Tibial artery (tissue), 4 donors: ENCODE results near the gene RASGRF1.

Experiments
- DNase-seq, 2 donors: peaks; one replicate each; pipeline ENCODE4 v3.0.0-alpha.2; 2019
- H3K27ac ChIP-seq, 2 donors: fragments of 200-600 bp; sonication (generic) in 1 of 2; 1 replicate in 1 of 2; 2 replicates in 1 of 2; pipeline ENCODE4 v1.5.1; 2018 to 2019; ENCODE audit warnings: mild to moderate bottlenecking in 1 of 2
- H3K27me3 ChIP-seq, 2 donors: fragments of 200-600 bp; sonication (generic) in 1 of 2; one replicate each; pipeline versions ENCODE4 v1.5.1 to v1.6.0; 2016 to 2019
- H3K36me3 ChIP-seq, 3 donors: fragments of 200-600 bp; sonication (generic) in 2 of 3; one replicate each; pipeline ENCODE4 v1.5.1; 2016 to 2019; ENCODE audit warnings: mild to moderate bottlenecking in 2 of 3
- H3K4me1 ChIP-seq, 4 donors: fragments of 200-600 bp; sonication (generic) in 2 of 4; 1 replicate in 3 of 4; 2 replicates in 1 of 4; pipeline ENCODE4 v1.5.1; 2016 to 2019
- H3K4me3 ChIP-seq, 2 donors: fragments of 200-600 bp; sonication (generic) in 1 of 2; 1 replicate in 1 of 2; 2 replicates in 1 of 2; pipeline ENCODE4 v1.5.1; 2018 to 2019; ENCODE audit warnings: mild to moderate bottlenecking in 2 of 2
- H3K9me3 ChIP-seq, 3 donors: fragments of 200-600 bp; sonication (generic) in 1 of 3; one replicate each; pipeline ENCODE4 v1.5.1; 2016 to 2019
- intact Hi-C: fragments of 100-400 bp; cut with DNase I; formaldehyde crosslinking; loops from one replicate; pipeline ENCODE4 v1.15.0; 2023; ENCODE audit warnings: low total_unique reads
- TF ChIP-seq, protein P1 (sequence below), 2 experiments: fragments of 200-600 bp in 1 of 2; fragments of 450-650 bp in 1 of 2; IDR thresholded peaks; one replicate each; pipeline ENCODE4 v1.5.1; 2017 to 2019; ENCODE audit warnings: antibody characterized with exemption in 2 of 2, mild to moderate bottlenecking in 1 of 2, moderate library complexity in 1 of 2

Gene RASGRF1

DNA sequence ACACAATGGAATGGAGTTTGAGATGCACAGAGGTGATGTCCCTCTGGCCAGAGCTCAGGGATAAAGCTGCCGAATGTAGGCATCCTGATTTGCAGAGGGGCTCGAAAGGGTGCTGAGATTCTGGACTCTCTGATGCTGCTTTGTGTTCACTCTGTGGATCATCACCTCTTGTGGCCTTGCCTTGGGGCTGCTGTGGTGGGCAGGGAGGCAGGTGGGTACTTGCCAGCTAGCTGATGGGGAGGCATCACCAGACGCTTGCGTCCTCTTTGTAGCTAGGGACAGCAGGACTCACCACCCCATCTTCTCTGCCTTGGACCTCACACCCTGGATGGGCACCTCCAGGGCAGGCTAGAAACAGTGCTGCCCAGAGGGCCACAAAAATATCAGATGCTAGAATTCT, 14.6 kb upstream of the RASGRF1 start:
- Histone ChIP-seq H3K9me3 (no peaks in the 10 kb centered on the region), H3K4me3 (no peak overlapping the region), H3K27me3 (peaks cover 0 to 46% of the 10 kb centered on the region in 2 donors), H3K4me1 (no peaks in the 10 kb centered on the region), H3K27ac (no peak overlapping the region), H3K36me3 (no peaks in the 10 kb centered on the region)
- TF ChIP-seq, protein P1, sequence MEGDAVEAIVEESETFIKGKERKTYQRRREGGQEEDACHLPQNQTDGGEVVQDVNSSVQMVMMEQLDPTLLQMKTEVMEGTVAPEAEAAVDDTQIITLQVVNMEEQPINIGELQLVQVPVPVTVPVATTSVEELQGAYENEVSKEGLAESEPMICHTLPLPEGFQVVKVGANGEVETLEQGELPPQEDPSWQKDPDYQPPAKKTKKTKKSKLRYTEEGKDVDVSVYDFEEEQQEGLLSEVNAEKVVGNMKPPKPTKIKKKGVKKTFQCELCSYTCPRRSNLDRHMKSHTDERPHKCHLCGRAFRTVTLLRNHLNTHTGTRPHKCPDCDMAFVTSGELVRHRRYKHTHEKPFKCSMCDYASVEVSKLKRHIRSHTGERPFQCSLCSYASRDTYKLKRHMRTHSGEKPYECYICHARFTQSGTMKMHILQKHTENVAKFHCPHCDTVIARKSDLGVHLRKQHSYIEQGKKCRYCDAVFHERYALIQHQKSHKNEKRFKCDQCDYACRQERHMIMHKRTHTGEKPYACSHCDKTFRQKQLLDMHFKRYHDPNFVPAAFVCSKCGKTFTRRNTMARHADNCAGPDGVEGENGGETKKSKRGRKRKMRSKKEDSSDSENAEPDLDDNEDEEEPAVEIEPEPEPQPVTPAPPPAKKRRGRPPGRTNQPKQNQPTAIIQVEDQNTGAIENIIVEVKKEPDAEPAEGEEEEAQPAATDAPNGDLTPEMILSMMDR (IDR thresholded peaks at IDR 0.05): no peak
- intact Hi-C loops: no loop called here
- peak in 1 of 2 donors; percentile 35 for DNase-seq

DNA sequence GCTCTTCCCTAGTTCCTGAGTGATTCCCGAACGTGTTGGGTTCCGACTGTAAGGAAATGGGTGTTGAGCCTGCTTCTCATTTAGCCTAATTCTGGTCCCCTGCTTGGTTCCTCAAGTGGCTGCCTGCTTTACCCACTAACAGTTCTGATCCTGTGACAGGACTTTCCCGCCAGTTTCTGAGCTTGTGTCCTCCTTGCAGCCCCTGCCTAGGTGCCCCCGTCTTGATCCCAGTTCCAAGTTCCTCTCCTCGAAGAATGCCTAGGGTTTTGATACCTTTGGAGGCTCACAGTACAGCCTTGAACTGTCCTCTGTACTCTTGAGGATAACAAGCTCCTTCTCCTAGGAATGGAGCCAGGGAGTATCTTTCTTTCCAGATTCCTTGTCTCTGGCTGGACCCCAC, 12.0 kb upstream of the RASGRF1 start:
- Histone ChIP-seq H3K27me3 (peaks cover 0 to 62% of the 10 kb centered on the region in 2 donors), H3K4me3 (no peak overlapping the region), H3K27ac (no peak overlapping the region), H3K36me3 (no peaks in the 10 kb centered on the region), H3K9me3 (no peaks in the 10 kb centered on the region), H3K4me1 (no peaks in the 10 kb centered on the region)
- TF ChIP-seq, protein P1 (IDR thresholded peaks at IDR 0.05): no peak
- DNase-seq: peak in 1 of 2 donors; percentile 48
- intact Hi-C loops: loop anchor here (1.0 kb wide), 1 partner anchor 16 kb away; no protein-coding TSS in a partner anchor

DNA sequence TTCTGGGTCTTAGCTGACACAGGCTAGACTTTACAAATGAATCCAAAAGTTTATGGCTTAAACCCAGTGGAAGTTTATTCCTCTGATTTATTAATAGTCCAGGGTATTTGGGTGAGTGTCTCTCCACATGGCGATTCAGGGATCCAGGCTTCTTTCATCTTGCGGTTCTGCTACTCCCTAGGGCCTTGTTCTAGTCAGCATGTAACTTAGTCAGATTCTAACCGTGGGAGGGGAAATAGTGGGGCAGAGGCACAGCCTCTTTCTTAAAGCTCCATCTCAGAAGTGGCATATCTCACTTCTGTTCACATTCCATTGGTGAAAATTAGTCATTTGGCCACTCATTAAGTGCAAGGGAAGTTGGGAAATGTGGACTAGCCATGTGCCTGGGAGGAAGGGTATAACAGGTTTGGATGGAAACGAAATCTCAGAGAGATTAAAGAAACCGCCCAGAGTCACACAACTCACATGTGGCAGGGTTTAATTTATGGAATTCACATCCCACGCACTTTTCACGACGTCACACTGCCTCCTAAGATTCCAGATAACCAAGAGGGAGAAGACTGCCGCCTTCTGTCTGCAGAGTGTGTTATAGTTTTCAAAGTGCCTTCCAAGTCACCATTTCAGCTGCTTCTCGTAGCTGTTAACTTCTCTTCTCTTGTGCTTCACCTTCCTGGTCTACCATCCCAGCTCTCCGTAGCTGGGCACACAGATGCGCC, 11.4 kb upstream of the RASGRF1 start:
- no peaks in the 10 kb centered on the region for H3K4me1 ChIP-seq
- H3K9me3 ChIP-seq: no peaks in the 10 kb centered on the region
- no peaks in the 10 kb centered on the region for H3K36me3 ChIP-seq
- DNase-seq: no peak
- H3K4me3 ChIP-seq: no peak overlapping the region
- TF ChIP-seq, protein P1 (IDR thresholded peaks at IDR 0.05): no peak
- intact Hi-C loops: loop anchor here (1.0 kb wide), 1 partner anchor 16 kb away; no protein-coding TSS in a partner anchor
- no peak overlapping the region for H3K27ac ChIP-seq
- peaks cover 0 to 62% of the 10 kb centered on the region in 2 donors for H3K27me3 ChIP-seq

DNA sequence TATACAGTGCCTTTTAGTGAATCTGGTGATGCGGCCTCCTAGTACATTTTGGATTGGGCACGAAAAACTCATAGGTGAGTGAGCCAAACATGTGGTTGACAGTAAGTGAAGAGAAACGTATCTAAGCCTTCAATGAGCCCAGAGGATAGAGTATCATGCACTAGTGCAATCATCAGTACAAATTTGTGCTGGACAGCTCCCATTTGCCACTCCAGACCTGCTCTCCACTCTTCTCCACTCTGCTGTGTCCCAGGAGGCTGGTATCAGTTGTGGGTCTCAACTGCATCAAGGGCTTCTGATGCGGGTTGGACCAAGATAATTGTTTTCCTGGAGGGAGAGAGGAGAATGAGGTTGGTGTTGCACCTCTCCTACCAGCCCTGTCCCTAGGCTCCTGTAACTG, 9.1 kb upstream of the RASGRF1 start:
- intact Hi-C loops: no loop called here
- H3K36me3 ChIP-seq: no peaks in the 10 kb centered on the region
- no peaks in the 10 kb centered on the region for H3K9me3 ChIP-seq
- DNase-seq: no peak
- no peak overlapping the region for H3K27ac ChIP-seq
- no peak overlapping the region for H3K4me3 ChIP-seq
- H3K27me3 ChIP-seq: peaks cover 0 to 48% of the 10 kb centered on the region in 2 donors
- TF ChIP-seq, protein P1 (IDR thresholded peaks at IDR 0.05): no peak
- H3K4me1 ChIP-seq: no peaks in the 10 kb centered on the region

DNA sequence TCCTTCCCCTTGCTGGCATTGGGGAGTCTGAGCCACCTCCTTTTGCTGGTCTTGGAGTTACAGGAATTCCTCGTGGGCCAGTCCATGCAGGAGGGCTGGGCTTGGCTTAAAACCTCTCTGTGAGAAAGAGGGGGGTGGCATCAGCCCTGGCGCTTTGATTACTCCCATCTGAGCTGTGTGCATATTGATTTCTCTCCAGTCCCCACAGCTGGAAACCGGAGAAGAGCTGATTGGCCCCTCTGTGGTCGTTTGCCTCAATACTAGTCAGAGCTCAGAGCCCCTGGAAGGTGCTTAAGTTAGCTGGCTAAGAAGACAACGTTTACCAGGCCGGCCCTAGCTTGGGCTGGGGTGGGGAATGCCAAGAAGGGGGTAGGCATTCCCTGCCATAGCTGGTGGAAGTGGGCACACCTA, 4.0 kb upstream of the RASGRF1 start:
- peaks cover 0 to 66% of the 10 kb centered on the region in 2 donors for H3K27me3 ChIP-seq
- H3K27ac ChIP-seq: no peak overlapping the region
- intact Hi-C loops: no loop called here
- no peaks in the 10 kb centered on the region for H3K36me3 ChIP-seq
- no peaks in the 10 kb centered on the region for H3K9me3 ChIP-seq
- peak in 1 of 2 donors; percentile 37 for DNase-seq
- peaks cover 0 to 21% (median 19%) of the 10 kb centered on the region in 4 donors for H3K4me1 ChIP-seq
- TF ChIP-seq, protein P1 (IDR thresholded peaks at IDR 0.05): no peak
- H3K4me3 ChIP-seq: no peak overlapping the region
